Lung (tissue), 12 donors: ENCODE results near the gene ADAMTS3. TPM values are rescaled to one million over a fixed set of nuclear protein-coding genes. Genes with fewer than 3 reads are reported as not detected.

ENCODE experiments used
- ATAC-seq: fragments of 200-7000 bp; cut with Tn5 transposase; one replicate; pipeline ENCODE4 v1.9.1; 2020; ENCODE audit warnings: moderate number of reproducible peaks; ENCODE audit not compliant: insufficient read depth, low FRiP score
- DNase-seq, 3 donors: peaks; one replicate each; pipeline ENCODE4 v3.0.0-alpha.2; 2013 to 2017
- H3K27ac ChIP-seq, 2 donors: one replicate each; pipeline ENCODE4 v1.5.1; 2013; ENCODE audit warnings: mild to moderate bottlenecking in 2 of 2, moderate library complexity in 2 of 2, control low read depth in 1 of 2, inconsistent platforms in 1 of 2, low read depth in 1 of 2, low read length in 1 of 2
- H3K27me3 ChIP-seq, 3 donors: one replicate each; pipeline ENCODE4 v1.5.1; 2013; ENCODE audit warnings: low read length in 2 of 3; ENCODE audit not compliant: control insufficient read depth in 3 of 3, insufficient read depth in 3 of 3
- H3K36me3 ChIP-seq, 4 donors: one replicate each; pipeline ENCODE4 v1.5.1; 2013; ENCODE audit warnings: low read length in 4 of 4, mild to moderate bottlenecking in 1 of 4, moderate library complexity in 1 of 4; ENCODE audit not compliant: control insufficient read depth in 4 of 4, insufficient read depth in 4 of 4
- H3K4me1 ChIP-seq, 5 donors: one replicate each; pipeline ENCODE4 v1.5.1; 2013; ENCODE audit warnings: low read length in 5 of 5, mild to moderate bottlenecking in 2 of 5, moderate library complexity in 1 of 5; ENCODE audit not compliant: control insufficient read depth in 5 of 5, insufficient read depth in 5 of 5
- H3K4me3 ChIP-seq: one replicate; pipeline ENCODE4 v1.5.1; 2013; ENCODE audit warnings: mild to moderate bottlenecking, control low read depth, moderate library complexity
- H3K9ac ChIP-seq, 2 donors: one replicate each; pipeline ENCODE4 v1.5.1; 2013; ENCODE audit warnings: low read length in 2 of 2, control low read depth in 1 of 2; ENCODE audit not compliant: insufficient read depth in 1 of 2
- H3K9me3 ChIP-seq, 4 donors: one replicate each; pipeline ENCODE4 v1.5.1; 2013; ENCODE audit warnings: low read length in 3 of 4, mild to moderate bottlenecking in 1 of 4, moderate library complexity in 1 of 4; ENCODE audit not compliant: control insufficient read depth in 4 of 4, insufficient read depth in 3 of 4
- CTCF ChIP-seq: IDR thresholded peaks from 2 replicates; pipeline ENCODE4 v1.5.1; 2012; ENCODE audit warnings: mild to moderate bottlenecking; ENCODE audit errors: control extremely low read depth, extremely low read depth
- WGBS, 2 donors: extraction: QIAGEN DNeasy Blood & Tissue Kit; methylation state at CpG; one replicate each; pipeline ENCODE4 v1.1.7; 2013; 5-methylcytosine and 5-hydroxymethylcytosine counted together
- polyA plus RNA-seq, 2 donors: library from polyadenylated mRNA; stranded (reverse); fragments of 200-250 nt; gene quantifications; one replicate each; pipeline ENCODE4 v1.2.1, GENCODE V29; 2013
- total RNA-seq, 2 donors: library from RNA; depleted of rRNA in 1 of 2; stranded (reverse); fragments of >200 nt in 1 of 2; gene quantifications; one replicate each; pipeline ENCODE4 v1.2.1, GENCODE V29; 2014 to 2021
- donor health status: control.
- donor health status: control.
- donor health status: Bipolar disorder and iron deficiency.
- donor health status: healthy.
- donor health status: DM: yes; HTN: yes; CAD: no.

Gene ADAMTS3
- total and polyA plus RNA-seq, 4 donors: 1.1 to 12.9 (median 2.1) TPM

GRCh38 chr4:72484981-72485380, 84.0 kb downstream of the ADAMTS3 start:
- DNase-seq (no peak), ATAC-seq (no peak)
- H3K36me3 ChIP-seq: no peaks in the 10 kb centered on the region
- no peaks in the 10 kb centered on the region for H3K9me3 ChIP-seq
- no peak overlapping the region for H3K4me3 ChIP-seq
- no peak for TF ChIP-seq CTCF
- no peak overlapping the region for H3K27ac ChIP-seq
- H3K4me1 ChIP-seq: no peaks in the 10 kb centered on the region
- no peaks in the 10 kb centered on the region for H3K27me3 ChIP-seq
- 85 to 86% methylated on average over 1 of the region's 1 CpG for WGBS, 2 donors
- H3K9ac ChIP-seq: no peak overlapping the region

- no peak for TF ChIP-seq CTCF
- no peaks in the 10 kb centered on the region for H3K27me3 ChIP-seq
- no peak for DNase-seq
- H3K36me3 ChIP-seq: no peaks in the 10 kb centered on the region
- no peak overlapping the region for H3K4me3 ChIP-seq
- ATAC-seq: no peak
- H3K27ac ChIP-seq: no peak overlapping the region
- H3K9ac ChIP-seq: no peak overlapping the region
- no peaks in the 10 kb centered on the region for H3K4me1 ChIP-seq
- whole genome bisulfite sequencing, 2 donors: 71 to 94% methylated on average over 1 of the region's 1 CpG
- H3K9me3 ChIP-seq: peaks cover 0 to 4% (median 0%) of the 10 kb centered on the region in 4 donors
These were observed 95.6 kb downstream of the ADAMTS3 start for GRCh38 chr4:72473434-72473900.

- H3K27ac ChIP-seq: no peak overlapping the region
- DNase-seq (no peak), ATAC-seq (no peak)
- H3K4me1 ChIP-seq: no peaks in the 10 kb centered on the region
- no peaks in the 10 kb centered on the region for H3K27me3 ChIP-seq
- no peak overlapping the region for H3K9ac ChIP-seq
- H3K9me3 ChIP-seq: peaks cover 0 to 4% (median 0%) of the 10 kb centered on the region in 4 donors
- no peaks in the 10 kb centered on the region for H3K36me3 ChIP-seq
- TF ChIP-seq CTCF: no peak
- H3K4me3 ChIP-seq: no peak overlapping the region
- WGBS, 2 donors: 79 to 90% methylated on average over 2 of the region's 2 CpGs
These were observed 97.2 kb downstream of the ADAMTS3 start for GRCh38 chr4:72471816-72472215.

- no peak for TF ChIP-seq CTCF
- no peak overlapping the region for H3K9ac ChIP-seq
- no peak for ATAC-seq
- H3K36me3 ChIP-seq: no peaks in the 10 kb centered on the region
- no peak overlapping the region for H3K27ac ChIP-seq
- peaks cover 0 to 4% (median 0%) of the 10 kb centered on the region in 4 donors for H3K9me3 ChIP-seq
- H3K4me1 ChIP-seq: no peaks in the 10 kb centered on the region
- no peak overlapping the region for H3K4me3 ChIP-seq
- 9 to 11% methylated on average over 1 of the region's 1 CpG for WGBS, 2 donors
- DNase-seq: peak in 2 of 3 donors; percentile 17 to 32
- H3K27me3 ChIP-seq: no peaks in the 10 kb centered on the region
These were observed 100.0 kb downstream of the ADAMTS3 start for GRCh38 chr4:72468904-72469502.
